PC-9 (cell line): ENCODE data around the gene PRICKLE4.

ENCODE experiments used
- CTCF ChIP-seq: fragments of 200-600 bp; sonication (generic); conservative IDR thresholded peaks from 2 replicates; pipeline ENCODE4 v1.6.1; 2017; ENCODE audit warnings: mixed run types, antibody characterized with exemption, mild to moderate bottlenecking, moderate library complexity
- EZH2 ChIP-seq: fragments of 200-600 bp; sonication (generic); IDR thresholded peaks from 2 replicates; pipeline ENCODE4 v1.8.0; 2017; ENCODE audit warnings: antibody characterized with exemption, low read depth

- TF ChIP-seq CTCF = no peak
- no peak for TF ChIP-seq EZH2
These were observed 24.2 kb upstream of the PRICKLE4 start for GRCh38 chr6:41756354-41756753.
